UCSD-AML1 (cell line): ENCODE measurements around the gene FASLG.
"Not testable (repeated sequence)": the region's sequence is repeated elsewhere in the genome, so short reads cannot be mapped to it uniquely, and the experiment has no call there.

Source experiments
- DNase-seq: peaks from one replicate; lab custom pipeline; 2025; ENCODE audit not compliant: unreplicated experiment; lab: John Stamatoyannopoulos, UW

Gene FASLG

DNA sequence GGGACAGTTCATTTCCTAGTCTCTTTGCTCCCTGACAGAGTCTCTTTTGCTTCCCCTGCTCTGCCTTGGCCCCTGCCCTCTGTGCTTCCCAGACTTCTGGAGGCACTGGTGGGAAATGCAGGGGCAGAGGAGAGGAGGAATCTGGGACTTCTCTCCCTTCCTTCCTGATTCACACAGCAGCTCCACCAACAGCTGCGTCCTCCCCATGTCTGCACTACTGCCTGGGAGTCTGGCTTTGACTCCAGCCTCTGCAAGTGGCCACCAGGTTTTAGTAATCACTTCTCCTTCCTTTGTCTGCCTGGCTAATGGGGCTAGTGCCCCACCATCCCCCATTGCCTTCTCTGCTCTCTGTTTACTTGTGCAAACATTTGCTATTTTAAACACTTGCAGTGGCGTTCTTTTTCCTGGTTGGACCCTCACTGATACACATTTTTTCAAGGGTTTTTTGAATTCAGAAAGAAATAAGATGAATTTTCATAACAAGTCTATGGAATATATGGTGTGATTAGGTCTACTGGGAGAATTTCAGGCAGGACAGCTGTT lies 21.9 kb downstream of the FASLG start:
- DNase-seq: no peak

- no peak for DNase-seq
These were observed 23.9 kb downstream of the FASLG start for GRCh38 chr1:172682812-172683211.

GRCh38 chr1:172686143-172686542 lies 27.2 kb downstream of the FASLG start:
- DNase-seq: no peak

DNA sequence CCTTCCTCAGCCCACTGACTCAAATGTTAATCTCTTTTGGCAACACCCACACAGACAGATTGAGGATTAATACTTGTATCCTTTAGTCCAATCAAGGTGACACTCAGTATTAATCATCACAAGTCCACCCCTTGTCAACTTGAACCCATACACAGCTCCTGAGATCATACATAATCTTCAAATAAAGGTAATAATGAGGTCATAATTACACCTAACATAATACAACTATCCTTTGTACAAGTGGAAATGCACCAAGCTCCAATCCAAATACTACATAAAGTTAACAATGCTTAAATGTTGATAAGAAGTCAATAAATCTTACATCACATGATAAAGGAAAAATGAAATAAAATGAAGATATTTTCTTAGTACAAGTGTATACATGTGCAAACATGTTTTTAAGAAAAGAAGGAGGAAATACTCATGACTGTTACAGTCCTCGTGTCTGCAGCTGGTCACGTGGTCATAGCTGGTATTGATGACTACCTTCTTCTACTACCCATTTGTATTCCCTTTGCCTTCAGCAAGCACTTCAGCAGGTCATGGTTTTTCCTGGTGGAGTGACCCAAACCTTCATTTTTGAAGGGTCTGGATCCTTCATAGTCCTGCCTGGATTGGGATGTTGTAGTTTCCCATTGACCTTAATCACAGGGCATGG lies 29.7 kb downstream of the FASLG start:
- not testable (repeated sequence) for DNase-seq

DNA sequence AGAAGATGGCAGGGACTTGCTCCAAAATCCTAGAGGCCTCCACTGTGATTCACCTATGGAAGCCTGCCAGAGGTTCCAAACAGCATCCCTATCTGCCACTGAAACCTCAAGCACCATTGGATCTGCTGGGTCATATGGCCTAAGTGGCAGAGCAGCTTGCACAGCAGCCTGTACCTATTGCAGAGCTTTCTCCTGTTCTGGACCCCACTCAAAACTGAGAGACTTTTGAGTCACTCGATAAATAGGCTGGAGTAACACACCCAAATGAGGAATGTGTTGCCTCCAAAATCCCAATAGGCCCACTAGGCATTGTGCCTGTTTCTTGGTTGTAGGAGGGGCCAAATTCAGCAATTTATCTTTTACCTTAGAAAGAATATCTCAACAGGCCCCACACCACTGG lies 32.0 kb downstream of the FASLG start:
- DNase-seq: not testable (repeated sequence)

DNA sequence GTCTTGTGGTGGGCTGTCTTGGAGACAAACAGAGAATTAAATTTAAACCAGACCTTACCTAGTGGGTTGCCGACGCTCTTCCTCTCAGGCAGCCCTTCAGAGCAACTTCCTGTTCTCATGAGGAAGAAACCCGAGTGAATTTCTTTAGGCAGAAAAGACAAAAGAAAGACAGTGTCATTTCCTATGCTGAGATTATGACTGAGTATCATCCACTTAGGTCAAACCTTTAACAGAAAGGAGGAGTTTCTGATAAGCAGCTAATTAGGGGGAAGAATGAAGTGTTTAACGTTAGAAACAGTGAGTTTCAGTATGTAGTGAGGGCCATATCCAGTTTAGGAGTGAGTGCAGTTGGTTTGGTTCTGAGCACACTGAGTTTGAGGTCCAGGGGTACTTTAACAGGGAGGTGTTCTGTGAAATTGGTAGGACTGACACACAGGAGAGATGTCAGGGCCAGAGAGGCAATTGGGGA lies 38.7 kb downstream of the FASLG start:
- DNase-seq: no peak

GRCh38 chr1:172698224-172698623 lies 39.3 kb downstream of the FASLG start:
- no peak for DNase-seq

- DNase-seq: peak; percentile 61
These were observed 40.2 kb downstream of the FASLG start for GRCh38 chr1:172699111-172699510.

GRCh38 chr1:172699695-172700227 lies 40.9 kb downstream of the FASLG start:
- peak; percentile 17 for DNase-seq

GRCh38 chr1:172700556-172700955 lies 41.7 kb downstream of the FASLG start:
- DNase-seq: no peak

DNA sequence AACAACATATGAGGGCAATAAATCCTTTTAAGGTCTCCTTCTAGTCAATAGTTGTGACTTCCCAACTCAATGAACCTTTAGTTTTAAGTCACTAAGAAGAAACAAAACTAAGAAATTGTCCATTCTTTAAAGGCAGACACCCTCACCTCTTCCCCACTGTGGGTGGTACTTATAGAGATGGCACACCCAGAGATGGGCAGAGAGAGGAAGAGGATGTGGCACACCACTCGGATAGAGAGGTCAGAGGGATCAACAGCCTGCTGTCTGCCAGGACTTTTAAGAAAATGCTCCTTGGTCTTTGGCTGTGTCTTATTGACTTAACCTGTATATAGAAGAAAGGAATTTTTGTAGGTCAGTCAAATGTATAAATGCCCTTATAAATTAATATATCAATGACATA lies 45.1 kb downstream of the FASLG start:
- no peak for DNase-seq

DNA sequence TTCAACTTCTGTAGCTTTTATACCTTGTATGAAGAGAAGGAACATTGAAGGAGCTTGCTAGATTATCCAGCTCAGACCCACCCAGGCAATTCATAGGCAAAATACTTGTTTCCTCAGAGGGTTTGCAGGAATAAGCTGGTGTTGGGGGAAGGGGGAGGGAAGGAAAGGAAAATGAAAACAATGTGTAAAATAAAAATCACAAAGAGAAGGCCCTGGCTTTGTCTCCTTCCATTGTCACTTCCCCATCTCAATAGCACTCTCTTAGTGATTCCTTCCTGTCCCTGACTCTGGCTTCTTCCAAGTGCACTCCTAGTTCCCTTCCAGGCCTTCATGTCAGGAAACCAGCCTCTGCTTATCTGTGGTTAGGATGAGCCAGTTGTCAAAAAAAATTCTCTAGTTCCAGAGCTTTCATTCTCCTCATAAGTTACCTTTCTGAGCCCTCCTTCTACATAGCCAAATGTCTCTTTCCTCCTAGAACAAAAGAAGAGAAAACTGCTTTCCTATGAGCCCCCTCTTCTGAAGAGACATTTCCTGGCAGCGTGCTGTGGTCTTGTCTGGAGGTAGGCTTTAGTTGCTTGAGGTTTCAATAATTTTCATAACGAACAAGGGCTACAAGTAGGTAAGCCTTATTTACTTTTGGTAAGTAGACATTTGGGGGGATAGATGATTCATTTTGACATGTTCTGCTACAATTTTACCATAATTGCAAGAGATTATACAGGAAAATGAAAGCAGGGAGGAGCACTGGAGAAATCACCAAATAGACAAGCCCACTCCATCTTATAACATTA lies 45.7 kb downstream of the FASLG start:
- DNase-seq: no peak

- no peak for DNase-seq
These were observed 49.5 kb downstream of the FASLG start for GRCh38 chr1:172708452-172708851.

- no peak for DNase-seq
These were observed 52.7 kb downstream of the FASLG start for GRCh38 chr1:172711558-172711957.

DNA sequence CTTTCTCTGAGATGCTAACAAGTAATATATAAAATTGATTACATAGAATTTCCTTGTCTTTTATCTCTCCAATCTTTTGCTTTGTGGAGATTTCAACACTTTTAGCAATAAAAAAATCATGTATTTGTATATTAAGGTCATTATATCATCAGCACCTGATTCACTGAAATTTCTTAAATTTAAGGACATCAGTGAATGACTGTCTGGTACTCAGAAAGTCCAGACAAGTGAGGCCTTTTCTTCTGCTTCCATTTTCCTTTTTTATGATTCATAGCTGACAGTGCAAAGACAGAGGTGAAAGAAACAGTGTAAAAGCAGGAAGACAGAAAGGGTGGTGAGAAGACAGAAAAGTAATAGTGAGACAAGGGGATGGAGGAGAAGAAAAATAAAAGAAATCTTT lies 54.6 kb downstream of the FASLG start:
- DNase-seq: no peak
